SK-N-SH (cell line): ENCODE results near the gene MLLT10.

Source experiments
- CTCF ChIP-seq: fragments of 200-600 bp; sonication (generic); IDR thresholded peaks from 2 replicates; pipeline ENCODE4 v1.6.1; 2017; ENCODE audit warnings: antibody characterized with exemption, mild to moderate bottlenecking, moderate library complexity
- EP300 ChIP-seq, 2 experiments: IDR thresholded peaks; 2 replicates each; pipeline versions ENCODE4 v1.4.0 to v1.6.1; 2012; ENCODE audit warnings: borderline replicate concordance in 1 of 2, low read depth in 1 of 2, low read length in 1 of 2
- GABPA ChIP-seq: IDR thresholded peaks from 2 replicates; pipeline ENCODE4 v1.4.0; 2012; ENCODE audit warnings: low read depth, mild to moderate bottlenecking
- NFIC ChIP-seq: IDR thresholded peaks from 2 replicates; pipeline ENCODE4 v1.4.0; 2012; ENCODE audit warnings: borderline replicate concordance
- POLR2AphosphoS5 ChIP-seq: IDR thresholded peaks from 2 replicates; pipeline ENCODE4 v1.6.1; 2012; ENCODE audit warnings: low read depth, low read length
- SIN3A ChIP-seq: IDR thresholded peaks from 2 replicates; pipeline ENCODE4 v1.6.1; 2012; ENCODE audit warnings: low read depth, mild to moderate bottlenecking, low read length, moderate library complexity, borderline replicate concordance
- SMC3 ChIP-seq: IDR thresholded peaks from 2 replicates; pipeline ENCODE4 v1.6.1; 2012; ENCODE audit warnings: low read depth, low read length, improper control_type of control experiment
- TAF1 ChIP-seq: IDR thresholded peaks from 2 replicates; pipeline ENCODE4 v1.6.1; 2012; ENCODE audit warnings: low read depth, mild to moderate bottlenecking, low read length, moderate library complexity, borderline replicate concordance
- USF2 ChIP-seq: fragments of 150-350 bp; IDR thresholded peaks from 2 replicates; pipeline ENCODE4 v1.6.1; 2017; ENCODE audit warnings: antibody characterized with exemption, low read length, low read depth, borderline replicate concordance
- YY1 ChIP-seq: IDR thresholded peaks from 2 replicates; pipeline ENCODE4 v1.4.0; 2012; ENCODE audit warnings: low read depth, mild to moderate bottlenecking
- TF ChIP-seq, protein P1 (sequence below): IDR thresholded peaks from 2 replicates; pipeline ENCODE4 v1.4.0; 2012; ENCODE audit warnings: low read depth, borderline replicate concordance

DNA sequence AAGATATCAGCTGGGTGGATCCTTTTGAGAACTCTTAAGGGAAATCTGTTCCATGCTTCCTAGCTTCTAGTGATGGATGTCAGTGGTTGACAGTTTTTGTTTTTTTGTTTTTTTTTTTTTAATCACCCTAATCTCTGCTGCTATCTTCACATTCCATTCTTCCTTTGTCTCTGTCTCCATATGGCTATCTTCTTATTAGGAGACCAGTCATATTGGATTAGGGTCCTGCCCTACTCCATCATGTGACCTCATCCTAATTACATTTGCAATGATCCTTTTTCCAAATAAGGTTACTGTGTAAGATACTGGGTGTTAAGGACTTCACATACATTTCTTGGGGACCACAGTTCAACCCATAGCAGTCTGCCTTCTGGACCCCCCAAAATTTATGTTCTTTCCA, 69.7 kb downstream of the MLLT10 start:
- TF ChIP-seq CTCF (no peak), NFIC (no peak), GABPA (no peak), POLR2AphosphoS5 (no peak), SMC3 (no peak), SIN3A (no peak), USF2 (no peak), YY1 (no peak), EP300 (IDR thresholded peaks at IDR 0.05; ENCODE audit: borderline replicate concordance in 1 of 2, low read depth in 1 of 2, low read length in 1 of 2) (no peak), TAF1 (no peak)
- TF ChIP-seq, protein P1, sequence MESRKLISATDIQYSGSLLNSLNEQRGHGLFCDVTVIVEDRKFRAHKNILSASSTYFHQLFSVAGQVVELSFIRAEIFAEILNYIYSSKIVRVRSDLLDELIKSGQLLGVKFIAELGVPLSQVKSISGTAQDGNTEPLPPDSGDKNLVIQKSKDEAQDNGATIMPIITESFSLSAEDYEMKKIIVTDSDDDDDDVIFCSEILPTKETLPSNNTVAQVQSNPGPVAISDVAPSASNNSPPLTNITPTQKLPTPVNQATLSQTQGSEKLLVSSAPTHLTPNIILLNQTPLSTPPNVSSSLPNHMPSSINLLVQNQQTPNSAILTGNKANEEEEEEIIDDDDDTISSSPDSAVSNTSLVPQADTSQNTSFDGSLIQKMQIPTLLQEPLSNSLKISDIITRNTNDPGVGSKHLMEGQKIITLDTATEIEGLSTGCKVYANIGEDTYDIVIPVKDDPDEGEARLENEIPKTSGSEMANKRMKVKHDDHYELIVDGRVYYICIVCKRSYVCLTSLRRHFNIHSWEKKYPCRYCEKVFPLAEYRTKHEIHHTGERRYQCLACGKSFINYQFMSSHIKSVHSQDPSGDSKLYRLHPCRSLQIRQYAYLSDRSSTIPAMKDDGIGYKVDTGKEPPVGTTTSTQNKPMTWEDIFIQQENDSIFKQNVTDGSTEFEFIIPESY: no peak
